H7 (cell line): Measurements from ENCODE around the gene NDUFV3. TPM values are rescaled to one million over a fixed set of nuclear protein-coding genes. Genes with fewer than 3 reads are reported as not detected.
"Not testable (repeated sequence)": the region's sequence is repeated elsewhere in the genome, so short reads cannot be mapped to it uniquely, and the experiment has no call there.

Experiments used
- DNase-seq: peaks from one replicate; pipeline ENCODE4 v3.0.0; 2012
- H3K27me3 ChIP-seq: 2 replicates; pipeline ENCODE4 v1.6.0; 2011; ENCODE audit warnings: mild to moderate bottlenecking, low read length; ENCODE audit not compliant: control insufficient read depth, insufficient read depth
- H3K36me3 ChIP-seq: replicated peaks from 2 replicates; pipeline ENCODE4 v1.5.1; 2011; ENCODE audit warnings: low read length; ENCODE audit not compliant: control insufficient read depth, insufficient read depth
- H3K4me3 ChIP-seq: 2 replicates; pipeline ENCODE4 v1.5.1; 2011; ENCODE audit warnings: low read depth, mild to moderate bottlenecking, control low read depth, low read length, moderate library complexity; ENCODE audit not compliant: insufficient read depth
- total RNA-seq: library from RNA; depleted of rRNA; stranded (reverse); fragments of >200 nt; shearing (Covaris generic); gene quantifications from 2 replicates; pipeline ENCODE4 v1.2.3, GENCODE V29; 2014

Gene NDUFV3
- total RNA-seq, 1 experiment from 2014 or later: 41.9 TPM

DNA sequence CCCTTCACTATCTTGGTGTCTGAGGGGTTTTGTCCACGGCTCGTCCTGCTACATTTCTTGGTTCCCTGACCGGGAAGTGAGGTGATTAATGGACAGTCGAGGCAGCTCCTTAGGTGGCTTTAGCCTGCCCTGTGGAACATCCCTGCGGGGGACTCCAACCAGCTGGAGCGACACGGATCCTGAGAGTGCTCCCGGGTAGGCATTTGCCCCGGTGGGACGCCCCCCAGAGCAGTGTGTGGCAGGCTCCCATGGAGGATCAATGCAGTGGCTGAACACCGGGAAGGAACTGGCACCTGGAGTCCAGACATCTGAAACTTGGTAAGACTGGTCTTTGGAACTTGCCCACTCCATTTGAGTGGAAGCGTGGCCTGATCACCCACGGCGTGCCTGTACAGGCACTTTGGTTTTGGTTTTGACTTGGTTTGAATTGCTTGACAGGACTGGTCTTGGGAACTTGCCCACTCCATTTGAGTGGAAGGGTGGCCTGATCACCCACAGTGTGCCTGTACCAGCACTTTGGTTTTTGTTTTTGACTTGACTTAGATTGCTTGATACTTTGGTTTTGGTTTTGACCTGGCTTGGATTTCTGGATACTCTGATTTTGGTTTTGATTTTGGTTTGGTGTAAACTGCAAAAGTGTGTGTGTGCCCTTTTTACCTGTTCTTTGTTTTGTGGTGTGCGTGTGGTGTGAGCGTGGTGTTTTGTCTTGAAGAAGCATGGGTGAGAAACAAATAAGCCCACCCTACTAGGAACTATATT, 39.4 kb downstream of the NDUFV3 start:
- not testable (repeated sequence) for H3K27me3 ChIP-seq, DNase-seq, H3K36me3 ChIP-seq, H3K4me3 ChIP-seq

DNA sequence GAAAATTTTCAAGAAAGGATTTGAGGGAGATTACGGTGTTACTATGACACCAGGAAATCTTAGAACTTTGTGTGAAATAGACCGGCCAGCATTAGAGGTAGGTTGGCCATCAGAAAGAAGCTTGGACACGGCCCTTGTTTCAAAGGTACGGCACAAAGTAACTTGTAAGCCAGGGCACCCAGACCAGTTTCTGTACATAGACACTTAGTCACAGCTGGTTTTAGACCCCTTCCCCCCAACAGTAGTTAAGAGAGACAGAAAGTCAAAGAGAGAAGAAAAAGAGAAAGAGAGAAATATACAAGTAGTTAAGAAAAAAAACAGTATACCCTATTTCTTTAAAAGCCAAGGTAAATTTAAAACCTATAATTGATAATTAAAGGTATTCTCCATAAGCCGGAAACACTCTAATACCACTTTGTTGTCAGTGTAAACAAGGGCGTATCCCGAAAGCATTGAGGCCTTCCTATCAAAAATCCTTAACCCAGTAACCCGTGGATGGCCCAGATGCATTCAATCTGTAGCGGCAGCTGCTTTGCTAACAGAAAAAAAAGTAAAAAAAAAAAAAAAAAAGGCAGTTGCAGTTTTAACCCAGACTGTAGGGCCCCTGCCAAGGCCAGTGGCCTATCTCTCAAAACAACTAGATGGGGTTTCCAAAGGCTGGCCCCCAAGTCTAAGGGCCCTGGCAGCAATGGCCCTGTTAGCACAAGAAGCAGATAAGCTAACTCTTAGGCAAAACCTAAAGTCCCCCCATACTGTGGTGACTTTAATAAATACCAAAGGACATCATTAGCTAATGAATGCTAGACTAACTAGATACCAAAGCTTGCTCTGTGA, 40.2 kb downstream of the NDUFV3 start:
- DNase-seq, H3K27me3 ChIP-seq, H3K36me3 ChIP-seq, H3K4me3 ChIP-seq: not testable (repeated sequence)

DNA sequence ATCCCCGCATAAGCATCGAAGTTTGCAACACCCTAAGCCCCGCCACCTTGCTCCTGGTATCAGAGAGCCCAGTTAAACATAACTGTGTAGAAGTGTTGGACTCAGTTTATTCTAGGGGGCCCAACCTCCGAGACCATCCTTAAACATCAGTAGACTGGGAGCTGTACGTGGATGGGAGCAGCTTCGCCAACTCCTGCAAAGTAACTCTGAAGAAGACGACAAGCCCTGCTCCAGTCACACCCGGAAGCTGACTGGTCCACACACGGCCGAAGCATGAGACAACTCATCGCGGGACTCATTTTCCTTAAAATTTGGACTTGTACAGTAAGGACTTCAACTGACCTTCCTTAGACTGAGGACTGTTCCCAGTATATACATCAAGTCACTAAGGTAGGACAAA, 40.9 kb downstream of the NDUFV3 start:
- not testable (repeated sequence) for H3K27me3 ChIP-seq, H3K36me3 ChIP-seq, DNase-seq
- peak overlapping the region; percentile 3; the same call in 1 of the 2 replicates for H3K4me3 ChIP-seq

DNA sequence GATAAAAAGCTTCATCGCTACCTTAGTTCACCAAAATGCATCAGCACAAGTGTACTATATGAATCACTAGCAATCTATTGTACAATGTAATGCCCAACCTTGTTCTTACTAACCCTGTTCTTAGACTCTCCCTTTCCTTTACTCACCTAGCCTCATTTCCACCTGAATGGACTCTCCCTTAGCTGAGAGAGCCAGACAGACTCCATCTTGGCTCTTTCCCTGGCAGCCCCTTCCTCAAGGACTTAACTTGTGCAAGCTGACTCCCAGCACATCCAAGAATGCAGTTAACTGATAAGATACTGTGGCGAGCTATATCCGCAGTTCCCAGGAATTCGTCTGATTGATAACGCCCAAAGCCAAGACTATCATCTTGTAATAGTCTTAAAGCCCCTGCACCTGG, 43.3 kb downstream of the NDUFV3 start:
- H3K4me3 ChIP-seq, H3K36me3 ChIP-seq, H3K27me3 ChIP-seq, DNase-seq: not testable (repeated sequence)

DNA sequence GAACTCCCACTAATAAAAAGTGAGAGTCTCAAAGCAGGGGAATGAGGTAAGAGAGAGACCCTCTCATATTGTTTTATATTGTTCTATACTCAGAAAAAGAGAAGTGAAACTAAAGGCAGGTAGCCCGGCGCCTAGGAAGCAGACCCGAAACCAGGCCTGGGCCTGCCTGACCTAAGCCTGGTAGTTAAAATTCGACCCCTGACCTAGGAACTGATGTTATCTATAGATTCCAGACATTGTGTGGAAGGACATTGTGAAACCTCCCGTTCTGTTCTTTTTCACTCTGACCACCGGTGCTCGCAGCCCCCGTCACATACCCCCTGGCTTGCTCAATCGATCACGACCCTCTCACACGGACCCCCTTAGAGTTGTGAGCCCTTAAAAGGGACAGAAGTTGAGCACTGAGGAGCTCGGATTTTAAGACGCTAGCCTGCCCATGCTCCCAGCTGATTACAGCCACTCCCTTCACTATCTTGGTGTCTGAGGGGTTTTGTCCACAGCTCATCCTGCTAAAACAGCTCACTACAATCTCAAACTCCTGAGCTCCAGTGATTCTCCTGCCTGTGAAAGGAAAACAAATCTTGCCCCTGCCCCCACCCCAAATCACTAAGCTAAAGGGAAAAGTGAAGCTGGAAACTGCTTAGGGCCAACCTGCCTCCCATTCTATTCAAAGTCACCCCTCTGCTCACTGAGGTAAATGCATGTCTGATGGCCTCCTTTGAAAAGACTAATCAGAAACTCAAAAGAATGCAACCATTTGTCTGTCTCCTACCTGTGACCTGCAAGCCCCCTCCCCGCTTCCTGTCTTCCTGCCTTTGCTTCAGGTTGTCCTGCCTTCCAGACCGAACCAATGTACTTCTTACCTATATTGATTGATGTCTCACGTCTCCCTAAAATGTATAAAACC, 44.2 kb downstream of the NDUFV3 start:
- DNase-seq: peak; percentile 19
- not testable (repeated sequence) for H3K36me3 ChIP-seq, H3K27me3 ChIP-seq, H3K4me3 ChIP-seq

GRCh38 chr21:42937960-42938605, 45.0 kb downstream of the NDUFV3 start:
- Histone ChIP-seq H3K4me3 (no peak overlapping the region), H3K36me3 (no peaks in the 10 kb centered on the region), H3K27me3 (no peaks in the 10 kb centered on the region)
- DNase-seq: no peak

GRCh38 chr21:42938606-42938995, 45.5 kb downstream of the NDUFV3 start:
- not testable (repeated sequence) for H3K27me3 ChIP-seq, H3K36me3 ChIP-seq, H3K4me3 ChIP-seq
- peak; percentile 38 for DNase-seq

- Histone ChIP-seq H3K4me3 (no peak overlapping the region), H3K27me3 (no peaks in the 10 kb centered on the region), H3K36me3 (no peaks in the 10 kb centered on the region)
- DNase-seq: peak; percentile 1
Measured at GRCh38 chr21:42939582-42940413, 46.7 kb downstream of the NDUFV3 start.

DNA sequence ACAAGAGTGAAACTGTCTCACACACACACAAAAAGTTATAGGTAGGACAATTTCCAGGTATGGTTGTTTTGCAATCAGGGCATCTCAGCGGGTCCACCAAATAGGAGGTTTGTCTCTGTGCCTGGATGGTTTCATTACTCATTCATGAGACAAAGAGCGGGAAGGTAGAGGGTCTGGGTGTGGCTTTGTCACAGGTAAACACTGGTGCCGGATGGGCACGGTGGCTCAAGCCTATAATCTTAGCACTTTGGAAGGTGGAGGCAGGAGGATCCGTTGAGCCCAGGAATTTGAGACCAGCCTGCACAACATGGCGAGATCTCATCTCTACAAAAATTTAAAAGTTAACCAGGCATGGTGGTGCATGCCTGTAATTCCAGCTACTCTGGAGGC, 48.6 kb downstream of the NDUFV3 start:
- Histone ChIP-seq H3K36me3 (no peaks in the 10 kb centered on the region), H3K27me3 (no peaks in the 10 kb centered on the region), H3K4me3 (no peak overlapping the region)
- no peak for DNase-seq

DNA sequence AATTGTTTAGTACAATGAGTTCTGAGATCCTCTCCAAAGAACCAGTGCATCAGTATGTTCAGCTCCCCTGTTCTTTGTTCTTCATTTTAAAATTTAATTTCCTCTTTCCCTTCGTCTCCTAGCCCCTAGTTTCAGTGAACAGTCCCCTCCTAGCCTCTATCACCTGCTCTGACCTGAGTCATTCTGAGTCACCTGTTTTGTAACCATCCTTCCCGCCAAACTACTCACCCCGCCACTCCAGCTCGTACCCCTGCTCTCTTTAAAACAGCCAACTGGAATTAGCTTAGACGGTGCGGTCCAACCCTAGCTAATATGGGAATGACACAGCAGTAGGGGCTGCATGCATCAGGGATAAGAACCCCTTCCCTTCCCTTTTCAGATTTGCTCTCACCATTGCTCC, 49.1 kb downstream of the NDUFV3 start:
- Histone ChIP-seq H3K36me3 (no peaks in the 10 kb centered on the region), H3K27me3 (no peaks in the 10 kb centered on the region), H3K4me3 (no peak overlapping the region)
- DNase-seq: no peak

DNA sequence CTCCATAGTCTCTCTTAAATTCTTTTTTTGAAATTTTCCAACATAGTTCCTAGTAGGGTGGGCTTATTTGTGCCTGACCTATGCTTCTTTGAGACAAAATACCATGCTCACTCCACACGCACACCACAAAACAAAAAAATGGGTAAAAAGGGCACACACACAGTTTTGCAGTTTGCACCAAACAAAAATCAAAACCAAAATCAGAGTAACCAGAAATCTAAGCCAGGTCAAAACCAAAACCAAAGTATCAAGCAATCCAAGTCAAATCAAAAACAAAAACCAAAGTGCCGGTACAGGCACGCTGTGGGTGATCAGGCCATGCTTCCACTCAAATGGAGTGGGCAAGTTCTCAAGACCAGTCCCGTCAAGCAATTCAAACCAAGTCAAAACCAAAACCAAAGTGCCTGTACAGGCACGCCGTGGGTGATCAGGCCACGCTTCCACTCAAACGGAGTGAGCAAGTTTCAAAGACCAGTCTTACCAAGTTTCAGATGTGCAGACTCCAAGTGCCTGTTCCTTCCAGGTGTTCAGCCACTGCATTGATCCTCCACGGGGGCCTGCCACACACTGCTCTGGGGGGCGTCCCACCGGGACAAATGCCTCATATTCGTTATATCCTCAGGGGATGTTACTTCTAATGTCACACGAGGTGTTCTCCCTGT, 56.1 kb downstream of the NDUFV3 start:
- not testable (repeated sequence) for H3K27me3 ChIP-seq, DNase-seq, H3K36me3 ChIP-seq, H3K4me3 ChIP-seq

- DNase-seq, H3K4me3 ChIP-seq, H3K27me3 ChIP-seq, H3K36me3 ChIP-seq: not testable (repeated sequence)
Measured at GRCh38 chr21:42951193-42951592, 58.1 kb downstream of the NDUFV3 start.
